ENCODE data around the gene SERPINB12.

SERPINB12 gene

DNA sequence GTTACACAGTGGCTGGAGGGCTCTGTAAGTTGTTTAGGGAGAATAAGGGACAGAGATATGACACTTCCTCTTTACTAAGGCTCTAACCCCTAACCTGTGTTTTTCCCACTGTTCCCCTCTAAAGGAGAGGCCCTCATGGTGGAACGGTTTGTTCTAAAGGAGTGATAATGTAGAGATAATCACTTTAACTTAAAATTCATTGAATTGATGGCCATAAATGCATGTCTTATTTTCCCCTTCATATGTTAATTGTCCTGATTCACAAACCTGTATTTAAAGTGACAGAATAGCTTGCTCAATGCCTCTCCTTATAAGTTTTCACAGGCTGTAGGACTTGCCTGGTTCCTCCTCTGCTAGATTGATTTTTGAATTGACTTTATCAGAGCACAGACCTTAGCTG, at the start of gene SERPINB12:
SERPINB12 (plus strand) TSS at position 301 of the 400 bp plus-strand sequence. CDS start 13,791 bp downstream, outside the sequence.
- no peak for DNase-seq (ENCODE audit: low read depth)

DNA sequence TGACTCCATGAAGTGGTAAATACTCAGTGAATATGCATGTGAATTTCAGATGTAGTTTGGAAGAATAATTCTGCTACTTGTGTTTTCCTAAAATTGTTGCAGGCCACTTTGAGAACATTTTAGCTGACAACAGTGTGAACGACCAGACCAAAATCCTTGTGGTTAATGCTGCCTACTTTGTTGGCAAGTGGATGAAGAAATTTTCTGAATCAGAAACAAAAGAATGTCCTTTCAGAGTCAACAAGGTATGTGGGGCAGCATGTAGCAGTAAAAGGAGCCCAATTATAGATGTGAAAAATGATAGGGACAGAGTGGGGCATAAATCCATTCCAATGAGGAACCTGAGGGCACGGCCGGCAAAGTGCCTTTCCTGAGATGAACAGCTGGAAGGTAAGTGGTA, 49.3 kb upstream of the SERPINB12 start:
- DNase-seq (ENCODE audit: low read depth), result no peak

DNA sequence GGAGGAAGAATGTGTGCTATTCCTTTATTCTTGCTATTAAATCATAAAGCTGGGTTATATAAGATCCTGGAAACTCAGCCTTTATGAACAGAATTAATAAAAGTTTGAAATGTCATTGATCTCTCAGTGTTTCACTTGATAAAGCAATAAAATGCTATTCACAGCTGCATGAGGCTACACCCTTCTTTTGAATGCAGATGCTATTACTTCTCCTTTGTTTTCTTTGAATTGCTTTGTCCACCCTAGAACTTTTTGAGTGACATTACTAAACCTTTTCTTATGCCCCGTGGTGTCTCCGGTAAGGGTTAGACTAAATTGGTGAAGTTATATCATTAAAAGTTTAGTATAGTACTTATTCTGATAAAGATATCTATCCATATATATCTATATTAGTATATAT, 46.5 kb upstream of the SERPINB12 start:
- DNase-seq (ENCODE audit: low read depth), result no peak

GRCh38 chr18:63505566-63506335, 36.4 kb upstream of the SERPINB12 start:
- peak; percentile 14 for DNase-seq (ENCODE audit: low read depth)

DNA sequence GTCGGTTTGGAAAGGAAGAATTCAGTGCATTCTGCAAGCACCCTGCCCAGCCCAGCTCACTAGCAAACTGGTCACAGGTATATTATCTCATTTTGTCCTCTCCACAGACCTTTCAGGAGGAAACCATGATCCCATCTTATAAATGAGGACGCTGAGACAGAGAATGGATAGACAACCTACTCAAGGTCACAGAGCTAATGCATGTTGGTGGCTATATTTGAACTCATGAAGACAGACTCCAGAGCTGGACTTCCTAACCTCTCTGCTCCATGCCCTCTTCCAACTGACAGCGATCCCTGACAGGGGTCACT, 35.9 kb upstream of the SERPINB12 start:
- no peak for DNase-seq (ENCODE audit: low read depth)

DNA sequence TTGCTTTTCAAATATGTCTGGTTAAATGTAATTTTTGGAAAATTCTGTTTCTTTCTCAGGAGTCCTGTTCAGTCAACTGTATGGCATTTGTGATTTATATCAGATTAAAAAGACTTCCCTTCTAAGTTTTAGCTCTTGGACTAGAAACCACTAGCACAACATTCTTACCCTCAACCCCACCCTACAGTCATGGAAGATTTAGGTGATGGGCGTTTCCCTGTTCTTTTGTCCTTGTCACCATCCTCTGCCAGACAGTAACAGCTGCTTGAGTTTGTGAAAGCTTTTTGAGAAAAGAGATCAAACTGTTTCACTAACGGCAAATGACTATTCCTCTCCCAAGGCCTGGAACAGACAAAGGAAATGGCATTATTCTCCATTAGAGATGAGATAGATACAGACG, 33.6 kb upstream of the SERPINB12 start:
- no peak for DNase-seq (ENCODE audit: low read depth)

GRCh38 chr18:63511285-63511684, 30.9 kb upstream of the SERPINB12 start:
- DNase-seq (ENCODE audit: low read depth), result peak; percentile 61

GRCh38 chr18:63514326-63514725, 27.8 kb upstream of the SERPINB12 start:
- DNase-seq (ENCODE audit: low read depth), result no peak

DNA sequence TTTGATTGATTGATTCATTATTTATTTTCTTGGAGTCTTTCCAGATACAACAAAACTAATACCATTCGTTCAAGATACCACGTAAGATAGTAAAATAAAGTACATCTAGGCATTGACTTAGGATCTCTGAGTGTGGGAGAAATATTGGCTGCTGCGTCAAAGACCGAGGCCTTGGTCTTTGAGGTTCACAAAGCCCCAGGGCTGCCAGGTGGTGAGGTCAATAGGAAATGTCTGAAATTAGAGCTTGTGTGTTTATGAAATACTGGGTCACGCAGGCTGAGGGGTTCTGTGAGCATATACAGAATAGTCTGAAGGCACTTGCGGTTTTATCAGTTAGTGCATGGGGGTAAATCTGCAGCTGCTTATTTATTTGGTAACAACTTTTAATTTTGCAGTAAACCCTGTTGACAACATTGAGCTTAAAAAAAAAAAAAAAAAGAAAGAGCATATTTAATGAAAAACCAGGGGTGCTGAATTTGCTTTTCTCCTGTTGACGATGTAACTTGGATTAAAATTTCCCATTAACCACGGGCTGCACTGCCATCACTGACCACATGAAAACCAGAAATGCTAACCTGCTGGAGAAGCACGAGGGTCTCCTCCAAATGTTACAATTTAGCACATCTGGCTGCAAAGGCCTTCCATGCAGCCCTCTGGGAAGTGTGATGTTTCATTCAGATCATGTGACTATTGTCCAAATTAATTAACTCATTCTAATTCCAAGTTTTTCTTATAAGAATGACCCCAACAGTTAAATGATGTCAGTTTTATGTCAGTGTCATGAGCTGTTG, 27.1 kb upstream of the SERPINB12 start:
- no peak for DNase-seq (ENCODE audit: low read depth)

DNA sequence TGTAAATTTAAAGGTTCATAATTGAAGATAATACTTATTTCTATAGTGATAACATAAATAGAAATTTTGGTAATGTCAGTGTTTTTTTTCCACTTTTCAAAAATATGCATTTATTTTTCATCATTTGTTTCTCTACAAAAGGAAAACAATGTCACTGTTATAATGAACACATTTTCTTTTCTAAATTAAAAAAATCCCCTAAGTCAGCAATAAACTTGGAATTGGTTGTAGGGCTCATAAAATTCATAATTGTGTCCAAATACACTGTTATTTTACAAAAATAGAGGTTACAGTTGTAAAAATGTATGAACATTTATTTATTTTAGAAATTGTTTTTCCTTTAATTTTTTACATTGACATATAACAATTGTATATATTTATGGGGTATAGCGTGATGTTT, 26.4 kb upstream of the SERPINB12 start:
- DNase-seq (ENCODE audit: low read depth), result no peak

- peak; percentile 63 for DNase-seq (ENCODE audit: low read depth)
Observed at GRCh38 chr18:63518178-63519012, 23.8 kb upstream of the SERPINB12 start.

DNA sequence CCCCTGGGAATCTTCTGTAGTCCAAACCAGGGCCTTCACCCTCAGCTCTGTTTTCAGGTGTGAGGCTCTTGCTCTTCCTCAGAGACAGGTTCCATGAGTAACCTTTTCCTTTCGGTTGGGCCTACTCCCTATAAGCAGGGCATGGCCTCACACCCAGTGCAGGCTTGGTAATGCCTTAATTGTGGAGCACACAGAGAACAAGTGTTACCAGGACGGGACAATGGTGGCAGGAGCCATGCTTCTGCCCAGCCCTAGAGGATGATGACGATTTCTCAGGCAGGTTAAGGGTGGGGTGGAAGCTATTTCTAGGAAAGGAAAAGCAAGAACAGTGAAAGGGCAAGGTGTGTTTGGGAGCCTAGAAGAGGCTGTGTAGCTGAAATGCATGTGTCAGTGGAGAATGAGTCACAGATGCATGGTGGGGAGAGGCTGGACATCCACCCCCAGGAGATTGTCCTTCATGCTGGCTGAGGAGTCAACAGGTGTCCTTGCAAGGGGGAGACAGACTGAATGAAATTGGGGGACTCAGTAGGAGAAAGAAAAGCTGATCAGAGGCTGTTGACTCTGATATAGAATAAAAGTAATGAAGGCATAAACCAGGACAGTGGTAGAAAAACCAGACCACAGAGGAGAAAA, 22.0 kb upstream of the SERPINB12 start:
- no peak for DNase-seq (ENCODE audit: low read depth)

GRCh38 chr18:63523660-63524059, 18.5 kb upstream of the SERPINB12 start:
- no peak for DNase-seq (ENCODE audit: low read depth)

GRCh38 chr18:63527251-63527650, 14.9 kb upstream of the SERPINB12 start:
- DNase-seq (ENCODE audit: low read depth), result no peak

GRCh38 chr18:63528863-63529492, 13.2 kb upstream of the SERPINB12 start:
- DNase-seq (ENCODE audit: low read depth), result no peak

DNA sequence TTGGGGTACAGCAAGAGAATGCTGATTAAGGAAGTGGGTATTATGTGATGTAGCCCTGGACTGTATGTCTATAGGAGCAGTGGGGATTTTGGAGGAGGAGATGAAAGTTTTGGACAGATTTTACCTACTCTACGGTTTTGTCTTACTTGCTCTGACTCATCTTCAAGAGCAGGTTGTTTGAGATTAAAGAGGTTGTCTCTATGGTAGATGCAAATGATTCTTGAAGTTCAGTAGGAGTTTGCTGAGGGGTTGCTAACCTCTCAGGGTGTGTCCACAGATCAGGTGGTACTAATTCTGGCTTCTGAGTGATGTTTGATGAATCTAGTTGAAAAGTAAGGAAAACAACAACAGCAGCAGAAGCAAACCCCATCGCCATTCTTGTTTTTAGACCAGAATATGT, 9.7 kb upstream of the SERPINB12 start:
- DNase-seq (ENCODE audit: low read depth), result no peak

GRCh38 chr18:63534615-63535014, 7.6 kb upstream of the SERPINB12 start:
- DNase-seq (ENCODE audit: low read depth), result no peak

DNA sequence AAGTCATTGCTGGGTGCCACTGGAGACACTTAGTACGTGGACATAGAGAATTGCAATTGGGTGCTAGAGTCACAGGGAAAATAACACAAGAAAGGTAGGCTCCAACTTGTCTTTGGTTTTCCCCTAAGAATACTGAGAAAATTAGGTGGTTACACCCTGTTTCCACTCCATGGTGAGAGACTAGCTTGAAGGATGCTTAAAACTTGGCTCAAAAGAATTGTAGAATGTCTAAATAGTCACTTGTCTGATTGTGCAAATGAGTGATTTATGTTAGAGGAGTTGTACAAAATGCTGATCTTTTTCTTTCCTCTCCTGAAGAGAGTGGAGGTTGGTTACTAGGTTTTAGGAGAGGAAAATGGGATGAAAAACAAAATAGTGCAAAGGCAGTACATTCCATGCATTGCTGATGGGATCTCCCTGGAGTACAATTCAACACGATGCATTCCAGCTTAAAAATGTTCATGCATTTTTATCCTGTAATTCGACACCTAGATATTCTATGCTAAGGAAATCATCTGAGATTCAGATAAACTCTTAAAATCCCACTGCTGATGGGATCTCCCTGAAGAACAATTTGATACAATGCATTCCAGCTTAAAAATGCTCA, 2.2 kb upstream of the SERPINB12 start:
- peak; percentile 54 for DNase-seq (ENCODE audit: low read depth)

- DNase-seq (ENCODE audit: low read depth), result no peak
Observed at GRCh38 chr18:63544017-63544416, 1.8 kb downstream of the SERPINB12 start.

- DNase-seq (ENCODE audit: low read depth), result no peak
Observed at GRCh38 chr18:63545000-63545399, 2.8 kb downstream of the SERPINB12 start.

DNA sequence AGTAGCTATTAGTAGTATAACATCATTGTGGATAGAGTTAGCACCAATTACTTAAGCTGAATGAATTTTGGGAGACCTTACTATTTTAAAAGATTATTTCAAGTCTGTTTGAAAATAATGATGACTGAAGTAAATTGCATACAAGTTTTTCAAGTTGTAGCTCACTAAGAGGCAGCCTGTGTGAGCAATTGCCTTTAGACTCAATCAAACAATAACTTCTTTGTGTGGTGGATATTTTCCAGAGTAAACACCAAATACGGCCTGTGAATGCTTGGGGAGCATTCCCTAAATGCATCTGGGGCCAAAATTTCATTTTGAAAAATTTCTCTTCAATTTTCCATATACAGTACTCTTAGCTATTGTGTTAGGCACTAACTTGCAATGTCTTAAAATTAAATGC, 7.9 kb downstream of the SERPINB12 start:
- no peak for DNase-seq (ENCODE audit: low read depth)

Data from iris pigment epithelial cell (primary cell).